ENCODE data around the gene C11orf68.

Gene C11orf68

GRCh38 chr11:65931773-65932557, 13.1 kb upstream of the C11orf68 start:
- H3K27ac Mint-ChIP-seq, result peak overlapping the region in 1 of 2 donors; percentile 35
- H3K27me3 Mint-ChIP-seq, result peaks cover 0 to 2% of the 10 kb centered on the region in 2 donors
- H3K36me3 Mint-ChIP-seq (ENCODE audit: insufficient read depth), result peaks cover 20% of the 10 kb centered on the region
- H3K4me3 Mint-ChIP-seq, result no peak overlapping the region
- peaks cover 16 to 29% of the 10 kb centered on the region in 2 donors for H3K4me1 Mint-ChIP-seq (ENCODE audit: low read depth in 2 of 2)
- ATAC-seq (replicated peaks) (no peak), DNase-seq (no peak)
- H3K9me3 Mint-ChIP-seq, result no peaks in the 10 kb centered on the region

DNA sequence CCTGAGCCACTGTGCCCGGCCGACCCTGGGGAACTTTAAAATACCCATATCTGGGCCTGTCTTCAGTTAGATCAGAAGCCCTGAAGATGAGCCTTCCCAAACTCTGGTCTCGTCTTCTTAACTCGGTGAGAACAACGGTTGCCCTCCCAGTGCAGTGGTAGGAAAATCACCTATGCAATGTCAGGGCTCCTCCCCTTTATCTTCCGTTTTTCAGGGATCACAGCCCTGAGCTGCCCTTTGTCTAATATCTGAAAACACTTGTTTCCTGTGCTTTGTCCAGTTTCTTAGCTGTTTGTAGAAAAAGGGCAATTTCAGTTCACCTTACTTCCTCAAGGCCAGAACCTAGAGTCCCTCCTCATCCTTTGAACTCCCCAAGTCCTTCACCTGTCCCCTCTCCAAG, 9.8 kb upstream of the C11orf68 start:
- DNase-seq, result no peak
- ATAC-seq (replicated peaks), result no peak
- Mint-ChIP-seq H3K9me3 (no peaks in the 10 kb centered on the region), H3K36me3 (ENCODE audit: insufficient read depth) (peaks cover 24% of the 10 kb centered on the region), H3K4me3 (peak overlapping the region; percentile 67 to 81), H3K4me1 (ENCODE audit: low read depth in 2 of 2) (peaks cover 16 to 33% of the 10 kb centered on the region in 2 donors), H3K27ac (peak overlapping the region; percentile 97 to 98), H3K27me3 (no peaks in the 10 kb centered on the region)

DNA sequence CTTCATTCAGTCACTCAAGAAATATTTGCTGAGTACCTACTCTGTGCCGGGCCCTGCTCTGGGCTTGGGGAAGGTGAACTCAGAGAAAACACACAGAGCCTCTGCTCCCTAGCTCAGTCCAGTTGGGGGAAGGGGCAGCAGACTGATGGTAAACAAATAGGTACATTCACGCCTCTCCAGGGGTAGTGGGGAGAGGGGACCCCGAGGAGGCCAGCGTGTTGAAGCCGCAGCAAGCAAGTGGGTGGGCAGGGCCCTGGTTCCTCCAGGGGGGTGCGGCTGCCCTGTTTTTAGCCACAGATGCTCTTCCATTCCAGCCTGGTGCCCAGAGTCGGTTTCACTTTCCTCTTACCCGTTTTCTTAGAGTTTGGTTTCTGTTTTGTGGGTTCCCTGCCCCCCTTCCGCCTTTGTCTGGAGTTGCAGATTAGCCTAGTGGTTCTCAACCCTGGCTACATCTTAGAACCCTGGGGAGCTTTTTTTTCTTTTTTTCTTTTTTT, 9.1 kb upstream of the C11orf68 start:
- H3K27me3 Mint-ChIP-seq, result no peaks in the 10 kb centered on the region
- DNase-seq (peak; percentile 66 to 72 (median 68)), ATAC-seq (replicated peaks) (peak; percentile 97)
- no peaks in the 10 kb centered on the region for H3K9me3 Mint-ChIP-seq
- H3K27ac Mint-ChIP-seq, result peak overlapping the region; percentile 97 to 98
- peaks cover 16 to 33% of the 10 kb centered on the region in 2 donors for H3K4me1 Mint-ChIP-seq (ENCODE audit: low read depth in 2 of 2)
- H3K36me3 Mint-ChIP-seq (ENCODE audit: insufficient read depth), result peaks cover 31% of the 10 kb centered on the region
- H3K4me3 Mint-ChIP-seq, result peak overlapping the region; percentile 67 to 81

GRCh38 chr11:65925397-65925796, 6.5 kb upstream of the C11orf68 start:
- ATAC-seq (replicated peaks), result no peak
- peak overlapping the region in 1 of 2 donors; percentile 5 for H3K27ac Mint-ChIP-seq
- no peak overlapping the region for H3K4me3 Mint-ChIP-seq
- H3K9me3 Mint-ChIP-seq, result no peaks in the 10 kb centered on the region
- peaks cover 22 to 29% of the 10 kb centered on the region in 2 donors for H3K4me1 Mint-ChIP-seq (ENCODE audit: low read depth in 2 of 2)
- peaks cover 47% of the 10 kb centered on the region for H3K36me3 Mint-ChIP-seq (ENCODE audit: insufficient read depth)
- no peaks in the 10 kb centered on the region for H3K27me3 Mint-ChIP-seq
- no peak for DNase-seq

- no peak overlapping the region for H3K27ac Mint-ChIP-seq
- H3K9me3 Mint-ChIP-seq, result no peaks in the 10 kb centered on the region
- peaks cover 16 to 19% of the 10 kb centered on the region in 2 donors for H3K4me1 Mint-ChIP-seq (ENCODE audit: low read depth in 2 of 2)
- ATAC-seq (replicated peaks), result no peak
- H3K36me3 Mint-ChIP-seq (ENCODE audit: insufficient read depth), result peaks cover 50% of the 10 kb centered on the region
- H3K4me3 Mint-ChIP-seq, result no peak overlapping the region
- DNase-seq, result no peak
- no peaks in the 10 kb centered on the region for H3K27me3 Mint-ChIP-seq
These were observed 3.7 kb upstream of the C11orf68 start for GRCh38 chr11:65922565-65922964.

GRCh38 chr11:65921876-65922275, 3.0 kb upstream of the C11orf68 start:
- no peaks in the 10 kb centered on the region for H3K27me3 Mint-ChIP-seq
- H3K27ac Mint-ChIP-seq, result peak overlapping the region in 1 of 2 donors; percentile 25
- H3K9me3 Mint-ChIP-seq, result no peaks in the 10 kb centered on the region
- peak overlapping the region; percentile 8 to 91 for H3K4me3 Mint-ChIP-seq
- H3K36me3 Mint-ChIP-seq (ENCODE audit: insufficient read depth), result peaks cover 55% of the 10 kb centered on the region
- ATAC-seq (replicated peaks) (no peak), DNase-seq (no peak)
- peaks cover 17 to 18% of the 10 kb centered on the region in 2 donors for H3K4me1 Mint-ChIP-seq (ENCODE audit: low read depth in 2 of 2)

GRCh38 chr11:65921033-65921555, 2.2 kb upstream of the C11orf68 start:
- Mint-ChIP-seq H3K27me3 (no peaks in the 10 kb centered on the region), H3K36me3 (ENCODE audit: insufficient read depth) (peaks cover 55% of the 10 kb centered on the region), H3K27ac (peak overlapping the region in 1 of 2 donors; percentile 25), H3K9me3 (no peaks in the 10 kb centered on the region), H3K4me1 (ENCODE audit: low read depth in 2 of 2) (peaks cover 24 to 26% of the 10 kb centered on the region in 2 donors), H3K4me3 (peak overlapping the region; percentile 91 to 92)
- ATAC-seq (replicated peaks), result no peak
- no peak for DNase-seq

DNA sequence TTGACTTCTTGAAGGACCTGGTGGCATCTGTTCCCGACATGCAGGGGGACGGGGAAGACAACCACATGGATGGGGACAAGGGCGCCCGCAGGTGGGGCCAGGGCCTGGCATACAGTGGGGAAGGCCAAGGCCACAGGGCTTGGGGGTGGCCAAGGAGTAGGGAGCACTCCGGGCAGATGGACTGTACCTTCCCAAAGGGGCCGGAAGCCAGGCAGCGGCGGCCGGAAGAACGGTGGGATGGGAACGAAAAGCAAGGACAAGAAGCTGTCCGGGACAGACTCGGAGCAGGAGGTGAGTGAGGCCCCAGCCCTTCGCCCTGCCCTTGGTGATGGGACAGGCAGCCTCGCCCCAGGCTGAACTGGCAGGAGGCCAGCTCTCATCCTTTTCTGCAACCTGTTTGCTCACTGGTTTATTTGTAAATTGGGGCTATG, 1.5 kb upstream of the C11orf68 start:
- H3K27ac Mint-ChIP-seq, result peak overlapping the region; percentile 90
- no peaks in the 10 kb centered on the region for H3K27me3 Mint-ChIP-seq
- peak overlapping the region; percentile 91 to 92 for H3K4me3 Mint-ChIP-seq
- peaks cover 25 to 28% of the 10 kb centered on the region in 2 donors for H3K4me1 Mint-ChIP-seq (ENCODE audit: low read depth in 2 of 2)
- H3K36me3 Mint-ChIP-seq (ENCODE audit: insufficient read depth), result peaks cover 55% of the 10 kb centered on the region
- no peaks in the 10 kb centered on the region for H3K9me3 Mint-ChIP-seq
- no peak for ATAC-seq (replicated peaks)
- no peak for DNase-seq

DNA sequence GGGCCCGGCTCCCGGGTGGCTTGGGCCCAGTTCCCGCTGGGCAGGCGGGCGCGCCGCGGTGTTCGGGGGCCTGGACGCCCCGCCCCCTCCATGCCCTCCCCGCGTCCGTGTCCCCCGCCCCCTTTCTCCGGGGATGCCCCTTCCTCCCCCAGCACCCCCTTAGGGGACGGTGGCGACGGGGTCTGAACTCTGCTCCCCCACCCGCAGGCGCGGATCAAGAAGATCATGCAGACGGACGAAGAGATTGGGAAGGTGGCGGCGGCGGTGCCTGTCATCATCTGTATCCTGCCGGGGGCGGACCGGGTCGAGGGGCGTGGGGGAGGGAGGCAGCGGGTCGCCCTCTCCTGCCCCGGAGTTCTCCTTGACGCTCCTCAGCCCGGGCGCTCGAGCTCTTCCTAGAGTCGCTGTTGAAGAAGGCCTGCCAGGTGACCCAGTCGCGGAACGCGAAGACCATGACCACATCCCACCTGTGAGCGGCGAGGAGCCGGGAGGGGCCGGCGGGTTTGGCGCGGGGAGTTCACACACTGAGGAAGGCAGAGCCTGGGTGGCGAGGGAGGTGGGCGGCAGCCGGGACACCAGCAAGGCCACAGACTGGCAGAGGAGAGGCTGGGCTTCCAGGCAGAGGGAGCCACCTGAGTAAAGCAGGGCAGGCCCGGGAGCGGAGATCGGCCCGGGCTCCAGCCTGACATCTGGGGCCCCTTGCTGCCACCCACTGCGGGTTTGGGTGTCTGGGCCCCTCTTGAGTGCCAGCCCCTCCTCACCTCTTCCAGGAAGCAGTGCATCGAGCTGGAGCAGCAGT, 910 bp upstream of the C11orf68 start:
- H3K27me3 Mint-ChIP-seq, result no peaks in the 10 kb centered on the region
- ATAC-seq (replicated peaks), result peak; percentile 39
- no peaks in the 10 kb centered on the region for H3K9me3 Mint-ChIP-seq
- peak overlapping the region; percentile 90 for H3K27ac Mint-ChIP-seq
- peak in 2 of 3 experiments; percentile 52 to 56 for DNase-seq
- peak overlapping the region; percentile 91 to 92 for H3K4me3 Mint-ChIP-seq
- H3K4me1 Mint-ChIP-seq (ENCODE audit: low read depth in 2 of 2), result peaks cover 30 to 35% of the 10 kb centered on the region in 2 donors
- peaks cover 52% of the 10 kb centered on the region for H3K36me3 Mint-ChIP-seq (ENCODE audit: insufficient read depth)

- H3K9me3 Mint-ChIP-seq, result no peaks in the 10 kb centered on the region
- H3K4me1 Mint-ChIP-seq (ENCODE audit: low read depth in 2 of 2), result peaks cover 33 to 38% of the 10 kb centered on the region in 2 donors
- DNase-seq, result peak; percentile 95 to 97 (median 96)
- H3K36me3 Mint-ChIP-seq (ENCODE audit: insufficient read depth), result peaks cover 52% of the 10 kb centered on the region
- H3K27ac Mint-ChIP-seq, result peak within 1 kb of the TSS; percentile 90
- peak within 1 kb of the TSS; percentile 91 to 92 for H3K4me3 Mint-ChIP-seq
- ATAC-seq (replicated peaks), result peak; percentile 89
- no peaks in the 10 kb centered on the region for H3K27me3 Mint-ChIP-seq
These were observed 295 bp upstream of the C11orf68 start, which contains the start of gene DRAP1 for GRCh38 chr11:65919141-65919572. TSS of gene DRAP1 (plus strand) at chr11:65919426. CDS start at chr11:65919502, 76 bp downstream.

- Mint-ChIP-seq H3K27ac (peak overlapping the region; percentile 56 to 81), H3K27me3 (no peaks in the 10 kb centered on the region), H3K9me3 (no peaks in the 10 kb centered on the region), H3K4me3 (peak overlapping the region; percentile 91 to 92), H3K36me3 (ENCODE audit: insufficient read depth) (peaks cover 44% of the 10 kb centered on the region), H3K4me1 (ENCODE audit: low read depth in 2 of 2) (peaks cover 33 to 38% of the 10 kb centered on the region in 2 donors)
- ATAC-seq (replicated peaks) (no peak), DNase-seq (no peak)
These were observed 1.2 kb downstream of the C11orf68 start for GRCh38 chr11:65917434-65918210.

GRCh38 chr11:65917077-65917433, 1.8 kb downstream of the C11orf68 start:
- peaks cover 0 to under 1% of the 10 kb centered on the region in 2 donors for H3K27me3 Mint-ChIP-seq
- H3K4me1 Mint-ChIP-seq (ENCODE audit: low read depth in 2 of 2), result peaks cover 33% of the 10 kb centered on the region in 2 donors
- H3K4me3 Mint-ChIP-seq, result peak overlapping the region; percentile 91 to 92
- DNase-seq (no peak), ATAC-seq (replicated peaks) (no peak)
- peak overlapping the region; percentile 56 to 81 for H3K27ac Mint-ChIP-seq
- H3K36me3 Mint-ChIP-seq (ENCODE audit: insufficient read depth), result peaks cover 38% of the 10 kb centered on the region
- no peaks in the 10 kb centered on the region for H3K9me3 Mint-ChIP-seq

All from effector memory CD8-positive, alpha-beta T cell (primary cell).